HEK293 (cell line): ENCODE results near the gene AK1.
A peak's percentile ranks its signal among the peaks of the same experiment; 100 is the strongest.

Source experiments
- CTCF ChIA-PET: fragments of 350-600 bp; formaldehyde crosslinking; extraction: SDS; loops from one replicate; lab custom pipeline; 2021; ENCODE audit warnings: antibody characterized with exemption; lab: Yijun Ruan, JAX
- POLR2A ChIA-PET: fragments of 300-600 bp; formaldehyde crosslinking; extraction: SDS; loops from one replicate; lab custom pipeline; 2020; ENCODE audit warnings: antibody characterized with exemption, inconsistent platforms; lab: Yijun Ruan, JAX
- H3K27ac ChIP-seq: fragments of 200-500 bp; sonication (Bioruptor generic); 2 replicates; pipeline ENCODE4 v1.5.1; 2014; ENCODE audit warnings: low read depth, low read length, control low read depth, inconsistent platforms; ENCODE audit errors: extremely low read depth
- H3K36me3 ChIP-seq, 2 experiments: fragments of 200-500 bp in 1 of 2; sonication (Bioruptor generic) in 1 of 2; 1 replicate in 1 of 2; 2 replicates in 1 of 2; pipeline ENCODE4 v1.5.1; 2014 to 2017; ENCODE audit warnings: inconsistent platforms in 2 of 2, low read length in 2 of 2; ENCODE audit not compliant: control insufficient read depth in 2 of 2, insufficient read depth in 1 of 2
- H3K4me1 ChIP-seq: fragments of 200-500 bp; sonication (Bioruptor generic); 2 replicates; pipeline ENCODE4 v1.5.1; 2014; ENCODE audit warnings: mild to moderate bottlenecking, low read length, inconsistent platforms; ENCODE audit not compliant: control insufficient read depth, insufficient read depth
- H3K4me3 ChIP-seq: 2 replicates; pipeline ENCODE4 v1.5.1; 2011; ENCODE audit warnings: low read depth, mild to moderate bottlenecking, control low read depth, low read length, moderate library complexity
- H3K9me3 ChIP-seq: fragments of 200-500 bp; sonication (Bioruptor generic); 2 replicates; pipeline ENCODE4 v1.5.1; 2014; ENCODE audit warnings: low read depth, low read length, inconsistent platforms; ENCODE audit not compliant: control insufficient read depth, insufficient read depth
- GFI1B ChIP-seq: fragments of 450-650 bp; formaldehyde crosslinking; IDR thresholded peaks from 2 replicates; pipeline ENCODE4 v1.5.1; 2016; ENCODE audit warnings: missing biosample characterization, missing genetic modification characterization
- GLIS1 ChIP-seq: fragments of 450-650 bp; formaldehyde crosslinking; IDR thresholded peaks from 2 replicates; pipeline ENCODE4 v1.5.1; 2016; ENCODE audit warnings: missing biosample characterization, missing genetic modification characterization
- GLIS2 ChIP-seq: fragments of 450-650 bp; formaldehyde crosslinking; IDR thresholded peaks from 2 replicates; pipeline ENCODE4 v1.5.1; 2016; ENCODE audit warnings: missing biosample characterization, missing genetic modification characterization
- KLF1 ChIP-seq: fragments of 450-650 bp; formaldehyde crosslinking; IDR thresholded peaks from 2 replicates; pipeline ENCODE4 v1.5.1; 2016; ENCODE audit warnings: missing biosample characterization, missing genetic modification characterization
- KLF9 ChIP-seq: fragments of 450-650 bp; formaldehyde crosslinking; IDR thresholded peaks from 2 replicates; pipeline ENCODE4 v1.5.1; 2016; ENCODE audit warnings: missing biosample characterization, missing genetic modification characterization, low read depth
- MEIS1 ChIP-seq: sonication (generic); formaldehyde crosslinking; IDR thresholded peaks from 2 replicates; pipeline ENCODE4 v1.8.1; 2022; ENCODE audit warnings: missing genetic modification reagents, mild to moderate bottlenecking, borderline replicate concordance
- REPIN1 ChIP-seq: fragments of 450-650 bp; formaldehyde crosslinking; IDR thresholded peaks from 2 replicates; pipeline ENCODE4 v1.5.1; 2017; ENCODE audit warnings: missing biosample characterization, missing genetic modification characterization, low read depth
- SP2 ChIP-seq: fragments of 450-650 bp; formaldehyde crosslinking; IDR thresholded peaks from 2 replicates; pipeline ENCODE4 v1.5.1; 2016; ENCODE audit warnings: missing biosample characterization, missing genetic modification characterization
- SP3 ChIP-seq: fragments of 450-650 bp; formaldehyde crosslinking; IDR thresholded peaks from 2 replicates; pipeline ENCODE4 v1.5.1; 2016; ENCODE audit warnings: missing biosample characterization, missing genetic modification characterization
- ZBTB26 ChIP-seq: fragments of 450-650 bp; formaldehyde crosslinking; optimal IDR thresholded peaks from 2 replicates; pipeline ENCODE3; 2016; ENCODE audit warnings: missing biosample characterization, mild to moderate bottlenecking, missing genetic modification characterization
- ZBTB48 ChIP-seq: fragments of 450-650 bp; formaldehyde crosslinking; IDR thresholded peaks from 2 replicates; pipeline ENCODE4 v1.5.1; 2016; ENCODE audit warnings: missing biosample characterization, missing genetic modification characterization
- ZBTB7A ChIP-seq: fragments of 450-650 bp; formaldehyde crosslinking; IDR thresholded peaks from 2 replicates; pipeline ENCODE4 v1.5.1; 2016; ENCODE audit warnings: low read depth, missing biosample characterization, missing genetic modification characterization
- ZIC2 ChIP-seq: fragments of 450-650 bp; formaldehyde crosslinking; IDR thresholded peaks from 2 replicates; pipeline ENCODE4 v1.5.1; 2016; ENCODE audit warnings: missing biosample characterization, missing genetic modification characterization
- ZNF112 ChIP-seq: fragments of 450-650 bp; formaldehyde crosslinking; IDR thresholded peaks from 2 replicates; pipeline ENCODE4 v1.5.0; 2017; ENCODE audit warnings: missing biosample characterization, missing genetic modification characterization
- ZNF132 ChIP-seq: fragments of 450-650 bp; formaldehyde crosslinking; IDR thresholded peaks from 2 replicates; pipeline ENCODE4 v1.5.1; 2017; ENCODE audit warnings: missing biosample characterization, missing genetic modification characterization, borderline replicate concordance
- ZNF239 ChIP-seq: fragments of 450-650 bp; formaldehyde crosslinking; IDR thresholded peaks from 2 replicates; pipeline ENCODE4 v1.5.1; 2016; ENCODE audit warnings: missing biosample characterization, missing genetic modification characterization
- ZNF335 ChIP-seq: fragments of 450-650 bp; formaldehyde crosslinking; conservative IDR thresholded peaks from 2 replicates; pipeline ENCODE4 v1.5.1; 2016; ENCODE audit warnings: missing biosample characterization, missing genetic modification characterization
- ZNF398 ChIP-seq: fragments of 450-650 bp; formaldehyde crosslinking; IDR thresholded peaks from 2 replicates; pipeline ENCODE4 v1.5.1; 2017; ENCODE audit warnings: missing biosample characterization, missing genetic modification characterization
- ZNF518A ChIP-seq: fragments of 450-650 bp; formaldehyde crosslinking; conservative IDR thresholded peaks from 2 replicates; pipeline ENCODE4 v1.5.1; 2016; ENCODE audit warnings: low read depth, missing biosample characterization, missing genetic modification characterization

The AK1 gene

GRCh38 chr9:127904561-127905003 lies 27.1 kb upstream of the AK1 start (continued):
- no peak for TF ChIP-seq KLF9 (tag by site-specific recombination)
- no peak for TF ChIP-seq ZNF112 (tag by site-specific recombination)
- TF ChIP-seq MEIS1 (CRISPR knock-in tag): no peak
- no peak for TF ChIP-seq REPIN1 (tag by site-specific recombination)
- no peak for TF ChIP-seq GLIS2 (tag by site-specific recombination)

DNA sequence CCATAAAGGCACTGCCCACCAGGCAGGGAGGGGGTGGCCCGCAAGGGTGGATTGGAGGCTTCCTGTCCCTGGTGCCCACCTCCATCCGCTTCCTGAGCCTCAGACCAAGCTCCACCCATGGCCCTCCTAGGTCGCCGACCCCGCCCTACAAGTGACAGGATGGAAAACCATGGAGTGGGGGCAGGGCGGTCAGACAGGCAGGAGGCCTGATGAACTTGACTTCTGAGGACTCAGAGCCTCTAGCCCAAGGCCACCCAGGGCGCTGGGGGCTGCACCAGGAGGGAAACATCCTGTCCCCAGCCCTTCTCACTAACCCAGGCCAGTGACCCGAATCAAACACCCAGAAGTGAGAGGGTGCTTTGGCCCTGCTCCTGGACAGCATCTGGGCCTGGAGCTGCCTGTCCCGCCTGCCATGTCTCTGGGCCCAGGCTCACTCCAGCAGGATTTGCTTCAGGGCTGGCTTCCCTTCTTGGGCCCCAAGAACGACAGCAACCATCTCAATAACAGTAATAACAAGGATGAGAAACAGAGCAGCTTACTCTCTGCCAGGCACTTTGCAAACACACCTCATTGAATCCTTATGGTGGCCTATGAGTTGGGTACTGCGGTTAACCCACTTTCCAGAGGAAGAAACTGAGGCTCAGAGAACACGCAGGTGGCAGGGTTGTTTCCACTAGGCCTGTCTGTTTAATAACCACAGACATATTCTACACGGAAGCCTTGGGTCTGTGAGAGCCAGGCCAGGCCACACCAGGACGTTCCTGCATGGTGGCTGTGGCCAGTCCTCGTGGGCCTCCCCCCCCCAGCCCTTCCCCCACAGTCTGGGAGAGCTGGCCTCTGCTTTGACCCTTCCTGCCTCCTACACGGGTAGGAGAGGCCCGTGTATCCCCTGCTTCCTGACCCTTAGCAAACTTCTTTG lies 26.3 kb upstream of the AK1 start:
- no peak overlapping the region for H3K27ac ChIP-seq
- H3K4me1 ChIP-seq: no peaks in the 10 kb centered on the region
- ChIA-PET CTCF (no interaction called here), POLR2A (interaction anchor here (0.6 kb wide), 2 partner anchors 9 to 88 kb away, joined by 4 to 5 read pairs; no protein-coding TSS in a partner anchor)
- no peak overlapping the region for H3K4me3 ChIP-seq
- no peaks in the 10 kb centered on the region for H3K36me3 ChIP-seq
- TF ChIP-seq GFI1B (tag by site-specific recombination): no peak
- TF ChIP-seq SP2 (tag by site-specific recombination): peak; percentile 16; the same call in 1 of the 2 replicates
- peak; percentile 33; the same call in 1 of the 2 replicates for TF ChIP-seq SP3 (tag by site-specific recombination)
- TF ChIP-seq KLF1 (tag by site-specific recombination): peak; percentile 22; the same call in 1 of the 2 replicates
- 0 out of 2 replicates have a peak, but pooled peaks have one; percentile 17 for TF ChIP-seq GLIS1
- TF ChIP-seq ZNF132 (tag by site-specific recombination): no peak
- no peaks in the 10 kb centered on the region for H3K9me3 ChIP-seq

DNA sequence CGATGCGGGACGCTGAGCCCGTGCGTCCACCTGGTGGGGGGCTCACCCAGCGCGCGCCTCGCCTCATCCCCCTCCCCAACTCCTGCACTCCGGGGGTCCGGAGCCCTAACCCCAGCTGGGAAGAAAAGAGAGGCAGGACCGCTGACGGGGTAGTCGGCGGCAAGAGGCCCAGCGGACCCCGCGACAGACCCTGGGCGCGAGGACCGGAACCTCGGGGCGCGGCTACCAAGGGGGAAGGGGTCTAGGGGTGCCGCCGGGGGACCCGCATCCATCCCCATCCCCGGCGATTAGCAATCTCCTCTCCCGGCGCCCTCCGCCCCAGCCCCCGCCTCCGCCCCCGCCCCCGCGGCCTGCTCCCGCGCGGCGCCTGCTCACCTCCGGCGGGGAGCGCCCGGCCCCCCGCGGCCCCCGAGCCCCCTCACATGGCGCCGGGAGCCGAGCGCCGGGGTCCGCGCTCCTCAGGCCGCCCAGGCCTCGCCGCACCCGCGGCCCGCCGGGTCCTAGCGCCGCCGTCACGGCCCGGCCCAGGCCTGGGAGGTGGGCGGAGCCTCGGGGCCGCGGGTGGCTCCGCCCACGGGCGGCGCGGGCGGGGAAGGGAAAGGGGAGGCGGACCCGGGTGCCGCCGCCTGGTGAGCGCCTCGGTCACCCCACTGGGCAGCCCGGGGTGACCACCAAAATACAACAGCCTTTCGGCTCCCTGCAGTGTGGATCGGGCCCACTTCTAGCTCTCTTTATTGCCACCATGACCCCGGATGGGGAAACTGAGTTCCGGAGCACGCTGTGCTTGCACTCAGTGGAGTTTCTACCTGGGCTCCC lies 21.9 kb upstream of the AK1 start, which contains the start of gene ST6GALNAC6:
Gene ST6GALNAC6 (minus strand): TSS at position 476 of the 816 bp plus-strand sequence. CDS start 1,622 bp downstream, outside the sequence.
- H3K4me3 ChIP-seq: peak within 1 kb of the TSS; percentile 86
- no peaks in the 10 kb centered on the region for H3K4me1 ChIP-seq
- ChIA-PET POLR2A (interaction anchor here (1.3 to 2.0 kb wide), 3 partner anchors 17 to 448 kb away, joined by 3 to 9 read pairs (median 3); partner anchors contain the start of genes LRSAM1, RPL12 and ST6GALNAC4), CTCF (interaction anchor here (0.6 to 0.9 kb wide), 3 partner anchors 8 to 108 kb away, joined by 3 to 5 read pairs (median 4); no protein-coding TSS in a partner anchor)
- peaks cover 0 to 26% of the 10 kb centered on the region in 2 experiments; a peak in 1 of 3 replicates for H3K36me3 ChIP-seq
- H3K9me3 ChIP-seq: no peaks in the 10 kb centered on the region
- H3K27ac ChIP-seq: peak within 1 kb of the TSS; percentile 78; the same call in 1 of the 2 replicates
- TF ChIP-seq ZNF398 (tag by site-specific recombination) (0 out of 2 replicates have a peak, but pooled peaks have one; percentile 9), ZBTB7A (tag by site-specific recombination) (0 out of 2 replicates have a peak, but pooled peaks have one; percentile 52), ZBTB48 (tag by site-specific recombination) (peak; percentile 75), KLF9 (tag by site-specific recombination) (no peak), SP3 (tag by site-specific recombination) (peak; percentile 42; the same call in 1 of the 2 replicates), ZBTB26 (tag by site-specific recombination) (peak; percentile 66), ZIC2 (tag by site-specific recombination) (peak; percentile 75), ZNF518A (tag by site-specific recombination) (peak; percentile 19; the same call in 1 of the 2 replicates), ZNF239 (tag by site-specific recombination) (no peak), ZNF335 (peak; percentile 72)
